HG03457 (cell line): Measurements from ENCODE around the gene TOMM5.
"Not testable (repeated sequence)": the region's sequence is repeated elsewhere in the genome, so short reads cannot be mapped to it uniquely, and the experiment has no call there.

Experiments
- ATAC-seq: cut with Tn5 transposase; IDR thresholded peaks from one replicate; pipeline ENCODE4 v1.9.1; 2021; ENCODE audit warnings: moderate number of reproducible peaks; ENCODE audit not compliant: unreplicated experiment

TOMM5 gene

DNA sequence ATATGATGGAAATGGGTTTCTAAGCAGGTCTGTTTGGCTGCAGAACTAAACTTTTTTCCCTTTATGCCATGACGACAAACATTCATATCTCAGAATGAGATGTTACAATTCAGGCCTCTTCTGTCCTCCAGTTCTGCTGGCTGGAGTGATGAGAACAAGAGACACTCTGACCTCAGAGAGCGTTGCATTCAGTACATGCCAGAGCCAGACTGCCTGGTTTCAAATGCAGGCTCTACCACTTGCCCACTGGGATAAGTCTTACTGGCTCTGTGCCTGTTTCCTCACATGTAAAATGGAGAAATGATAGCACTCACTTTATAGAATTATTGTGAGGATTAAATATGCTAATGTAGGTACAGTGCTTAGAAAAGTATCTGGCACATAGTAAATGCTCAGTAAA lies 24.8 kb upstream of the TOMM5 start:
- no peak for ATAC-seq

DNA sequence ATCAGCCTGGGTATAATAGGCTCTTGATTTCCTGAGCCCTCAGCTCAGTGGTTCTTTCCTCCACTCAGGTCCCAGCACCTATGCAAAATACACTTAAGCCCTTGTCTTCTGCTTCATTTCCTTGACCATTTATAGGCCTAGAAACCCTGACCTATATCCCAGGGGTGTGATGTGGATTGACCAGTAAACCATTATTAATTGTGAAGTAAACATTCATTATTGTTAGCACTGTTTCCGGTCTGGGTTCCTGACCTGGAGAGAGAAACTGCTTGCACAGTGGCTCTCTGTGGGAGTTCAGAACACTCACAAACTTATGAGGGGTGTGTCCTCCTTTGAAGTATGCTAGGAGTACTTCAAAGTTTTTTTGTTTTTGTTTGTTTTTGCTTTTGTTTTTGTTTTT lies 19.6 kb upstream of the TOMM5 start:
- no peak for ATAC-seq

DNA sequence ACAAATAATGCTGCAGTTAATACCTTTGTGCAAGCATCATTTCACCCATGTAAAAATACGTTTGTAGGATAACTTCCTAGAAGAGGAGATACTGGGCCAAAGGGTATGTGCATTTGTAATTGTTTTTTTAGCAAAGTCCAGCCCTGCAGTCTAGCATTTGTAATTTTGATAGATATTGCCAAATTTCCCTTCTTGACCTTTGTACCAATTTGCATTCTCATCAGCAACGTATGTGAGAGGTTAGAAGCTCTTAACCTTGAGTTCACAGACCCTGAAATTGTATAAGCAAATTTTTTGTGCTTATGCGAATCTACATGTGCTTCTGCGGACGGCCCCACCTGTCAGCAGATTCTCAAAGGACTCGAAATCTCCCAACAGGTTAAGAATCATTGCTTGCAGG lies 18.6 kb upstream of the TOMM5 start:
- no peak for ATAC-seq

DNA sequence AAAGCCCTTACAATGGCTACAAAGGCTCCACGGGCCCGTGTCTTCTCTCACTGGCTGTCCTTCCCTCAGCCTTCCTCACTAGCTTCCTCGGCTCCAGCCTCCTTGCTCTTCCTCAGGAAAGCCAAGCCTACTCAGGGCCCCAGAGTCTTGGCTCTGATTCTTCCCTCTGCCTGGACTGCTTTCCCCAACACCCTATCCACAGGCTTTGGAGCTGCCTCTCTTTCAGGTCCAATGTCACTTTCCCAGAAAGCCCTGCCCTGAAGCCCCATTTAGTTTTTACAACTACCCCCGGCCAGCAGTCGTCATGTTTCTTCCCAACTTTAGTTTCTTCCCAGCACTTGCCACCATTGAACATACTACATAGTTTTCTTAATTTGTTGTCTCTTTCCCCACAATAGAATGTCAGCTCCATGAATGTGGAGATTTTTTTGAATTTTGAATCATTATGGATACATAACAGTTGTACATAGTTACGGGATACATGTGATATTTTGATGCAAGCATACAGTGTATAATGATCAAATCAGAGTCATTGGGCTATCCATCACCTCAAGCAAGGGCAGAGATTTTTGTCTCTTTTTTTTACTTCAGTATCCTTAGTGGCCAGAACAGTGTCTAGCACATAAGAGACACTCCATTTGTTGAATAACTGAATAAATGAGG lies 17.5 kb upstream of the TOMM5 start:
- ATAC-seq: no peak

DNA sequence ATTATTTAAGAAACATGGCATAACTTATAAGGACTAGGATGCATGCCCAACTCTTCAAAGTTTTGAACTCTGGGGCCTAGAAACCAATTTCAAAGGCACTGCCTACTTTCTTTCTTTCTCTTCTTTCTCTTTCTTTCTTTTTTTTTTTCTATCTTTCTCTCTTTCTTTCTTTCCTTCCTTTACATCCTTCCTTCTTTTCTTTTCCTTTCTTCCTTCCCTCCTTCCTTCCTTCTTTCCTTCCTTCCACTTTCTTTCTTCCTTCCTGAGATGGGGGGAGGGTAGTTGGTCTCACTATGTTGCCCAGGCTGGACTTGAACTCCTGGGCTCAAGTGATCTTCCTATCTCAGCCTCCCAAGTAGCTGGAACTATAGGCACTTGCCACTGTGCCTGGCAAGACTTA lies 15.9 kb upstream of the TOMM5 start:
- ATAC-seq: no peak

DNA sequence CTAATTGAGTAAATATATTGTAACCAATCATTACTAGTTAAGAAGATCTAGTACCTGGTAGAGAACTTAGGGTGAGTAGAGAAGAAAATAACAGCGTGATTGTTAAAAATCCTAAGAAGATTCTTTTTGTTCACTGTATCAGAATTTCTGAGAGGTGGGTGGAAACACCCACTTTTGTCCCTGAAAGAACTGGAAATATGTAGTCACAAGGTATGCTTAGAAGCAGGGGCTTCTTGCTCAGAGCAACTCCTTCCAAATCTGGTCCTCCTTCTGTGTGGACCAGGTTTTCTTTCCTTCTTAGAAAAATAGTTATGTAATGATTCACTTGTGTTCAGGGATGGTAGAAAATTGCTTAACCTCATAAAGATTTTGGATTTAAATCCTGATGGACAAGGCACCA lies 11.9 kb upstream of the TOMM5 start:
- ATAC-seq: no peak

DNA sequence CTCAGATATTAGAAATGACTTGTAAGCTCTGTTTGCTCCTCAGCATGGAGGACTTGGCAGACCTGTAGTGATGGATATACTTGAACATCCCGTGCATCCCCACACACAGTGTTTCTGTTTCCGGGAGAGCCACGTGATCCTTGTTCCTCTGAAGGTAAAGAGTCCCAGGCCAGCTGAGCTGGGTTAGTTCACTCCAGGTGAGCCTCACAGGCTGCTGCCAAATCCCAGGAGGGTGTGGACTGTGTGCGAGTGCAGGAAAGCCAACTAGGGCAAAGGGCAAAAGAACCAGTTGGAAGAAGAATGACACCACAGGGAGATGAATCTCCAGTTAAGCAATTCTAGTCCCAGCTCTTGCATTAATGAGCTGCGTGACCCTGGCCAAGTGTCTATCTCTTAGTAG lies 10.4 kb upstream of the TOMM5 start:
- no peak for ATAC-seq

DNA sequence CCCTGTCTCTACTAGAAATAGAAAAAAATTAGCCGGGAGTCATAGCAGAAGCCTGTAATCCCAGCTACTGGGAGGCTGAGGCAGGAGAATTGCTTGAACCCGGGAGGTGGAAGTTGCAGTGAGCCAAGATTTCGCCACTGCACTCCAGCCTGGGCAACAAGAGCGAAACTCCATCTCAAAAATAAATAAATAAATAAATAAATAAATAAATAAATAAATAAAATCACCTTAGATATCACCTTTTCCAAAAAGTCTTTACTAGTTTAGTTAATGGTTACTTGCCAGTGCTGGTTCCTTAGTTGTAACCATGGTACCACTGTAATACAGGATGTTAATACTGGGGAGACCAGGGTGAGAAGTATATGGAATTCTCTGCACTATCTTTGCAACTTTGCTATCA lies 9.7 kb upstream of the TOMM5 start:
- ATAC-seq: not testable (repeated sequence)

DNA sequence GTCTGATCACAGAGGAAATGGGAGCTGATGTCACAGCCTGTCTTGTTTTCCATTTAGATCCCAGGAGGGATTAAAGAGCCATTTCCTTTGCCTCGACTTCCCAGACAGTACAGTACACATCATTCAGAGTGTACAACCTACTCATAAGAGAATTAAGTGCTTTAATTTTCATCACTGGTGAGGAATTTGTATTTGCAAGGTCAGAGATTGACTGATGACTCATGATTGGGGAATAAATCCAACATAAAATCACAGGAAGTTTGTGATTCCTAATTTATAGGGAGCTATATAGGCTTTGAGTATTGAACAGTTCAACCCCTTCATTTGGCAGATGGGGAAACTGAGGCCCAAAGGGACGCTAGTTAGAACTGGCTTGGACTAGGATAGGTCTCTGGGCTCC lies 4.1 kb upstream of the TOMM5 start:
- ATAC-seq: no peak

DNA sequence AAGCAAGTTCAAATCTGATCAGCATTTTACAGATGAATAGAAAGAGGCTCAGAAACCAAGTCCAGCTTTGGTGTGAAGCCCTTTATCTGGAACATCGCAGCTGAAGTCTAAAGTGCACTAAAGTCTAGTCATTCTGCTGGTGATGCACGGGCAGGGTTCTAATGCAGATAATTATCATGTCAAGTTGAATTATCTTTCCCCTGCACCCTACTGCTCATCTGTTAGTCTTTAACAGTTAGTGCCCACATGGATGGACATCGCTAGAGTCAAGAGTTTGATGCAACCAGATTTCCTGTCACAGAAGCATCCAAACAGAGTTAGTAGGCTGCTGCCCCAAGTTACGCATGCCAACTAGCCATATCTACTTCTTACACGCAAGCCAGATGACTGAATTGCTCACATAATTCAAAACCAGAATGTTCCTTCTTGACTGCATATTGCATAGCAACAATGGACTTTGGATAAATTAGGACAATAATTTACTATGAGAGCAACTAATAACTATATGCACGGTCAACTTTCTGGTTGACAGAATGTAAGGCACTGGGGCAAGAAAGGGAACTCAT lies 1.6 kb upstream of the TOMM5 start:
- ATAC-seq: no peak

DNA sequence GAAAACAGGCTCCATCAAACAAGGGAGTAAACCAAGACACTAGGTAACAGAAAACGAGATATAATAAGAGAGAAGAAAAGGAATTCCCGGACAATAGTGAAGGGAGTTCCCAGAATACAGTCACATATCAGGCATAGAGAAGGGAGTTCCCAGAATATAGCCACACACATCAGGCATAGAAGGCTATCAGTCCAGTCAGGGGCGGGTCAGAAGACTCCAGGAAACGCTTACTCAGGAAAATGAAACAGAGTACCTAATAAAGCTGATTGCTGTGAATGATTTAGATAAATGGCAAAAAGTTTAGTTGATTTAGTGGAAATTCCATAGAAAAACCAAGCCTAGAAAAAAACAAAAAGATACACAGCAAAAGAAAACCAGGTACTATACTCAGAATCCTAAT lies 4.9 kb downstream of the TOMM5 start:
- no peak for ATAC-seq

DNA sequence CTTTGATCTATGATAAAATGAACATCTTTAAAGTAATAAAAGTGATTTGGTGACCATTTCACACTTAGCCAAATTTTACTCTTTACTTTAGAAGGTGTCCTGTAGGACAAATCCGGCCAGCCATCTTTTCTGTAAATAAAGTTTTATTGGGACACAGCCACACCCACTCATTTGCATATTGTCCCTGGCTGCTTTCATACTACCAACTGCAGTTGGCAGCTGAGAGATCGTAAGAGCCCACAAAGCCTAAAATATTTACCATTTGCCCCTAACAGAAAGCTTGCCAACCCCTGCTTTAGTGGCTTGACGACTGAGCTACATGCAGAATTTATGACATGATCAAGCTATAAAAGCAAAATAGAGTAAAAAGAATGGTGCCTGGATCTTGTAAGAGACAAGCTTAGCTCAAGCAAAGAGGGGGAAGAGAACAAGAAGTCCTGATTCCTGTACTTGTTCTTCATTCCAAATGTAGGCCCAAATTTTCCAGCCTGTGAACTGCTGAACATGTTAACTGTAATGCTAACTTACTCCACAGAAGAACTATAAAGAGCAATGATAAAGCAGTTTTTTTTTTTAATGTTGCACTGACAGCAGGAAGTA lies 8.8 kb downstream of the TOMM5 start:
- no peak for ATAC-seq

DNA sequence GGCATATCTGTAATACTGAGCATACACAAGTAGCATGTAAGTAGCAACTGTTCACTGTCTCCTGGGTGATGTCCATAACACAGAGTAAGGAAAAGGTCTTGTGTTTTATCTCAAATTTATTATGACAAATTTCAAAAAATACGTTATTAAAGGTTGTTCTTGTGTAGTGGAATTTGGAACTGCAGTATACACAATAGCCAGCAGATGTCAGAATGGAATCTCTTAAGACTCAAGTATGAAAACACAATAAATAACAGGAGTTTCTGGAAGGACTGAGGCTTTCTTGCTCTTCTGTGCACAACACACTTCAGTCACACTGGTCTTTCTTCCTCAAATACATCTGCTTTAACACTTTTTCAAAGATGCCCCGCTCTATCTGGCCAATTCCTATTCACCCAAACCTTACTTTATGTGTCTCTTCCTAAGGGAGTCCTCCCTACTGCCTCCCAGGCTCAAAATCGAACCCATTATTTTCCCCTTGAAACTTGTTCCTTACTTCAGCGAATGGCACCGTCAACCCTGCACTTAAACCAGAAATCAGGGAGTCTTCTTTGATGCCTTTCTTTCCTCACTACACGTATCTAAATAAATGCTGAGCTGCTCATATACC lies 9.7 kb downstream of the TOMM5 start:
- ATAC-seq: no peak

DNA sequence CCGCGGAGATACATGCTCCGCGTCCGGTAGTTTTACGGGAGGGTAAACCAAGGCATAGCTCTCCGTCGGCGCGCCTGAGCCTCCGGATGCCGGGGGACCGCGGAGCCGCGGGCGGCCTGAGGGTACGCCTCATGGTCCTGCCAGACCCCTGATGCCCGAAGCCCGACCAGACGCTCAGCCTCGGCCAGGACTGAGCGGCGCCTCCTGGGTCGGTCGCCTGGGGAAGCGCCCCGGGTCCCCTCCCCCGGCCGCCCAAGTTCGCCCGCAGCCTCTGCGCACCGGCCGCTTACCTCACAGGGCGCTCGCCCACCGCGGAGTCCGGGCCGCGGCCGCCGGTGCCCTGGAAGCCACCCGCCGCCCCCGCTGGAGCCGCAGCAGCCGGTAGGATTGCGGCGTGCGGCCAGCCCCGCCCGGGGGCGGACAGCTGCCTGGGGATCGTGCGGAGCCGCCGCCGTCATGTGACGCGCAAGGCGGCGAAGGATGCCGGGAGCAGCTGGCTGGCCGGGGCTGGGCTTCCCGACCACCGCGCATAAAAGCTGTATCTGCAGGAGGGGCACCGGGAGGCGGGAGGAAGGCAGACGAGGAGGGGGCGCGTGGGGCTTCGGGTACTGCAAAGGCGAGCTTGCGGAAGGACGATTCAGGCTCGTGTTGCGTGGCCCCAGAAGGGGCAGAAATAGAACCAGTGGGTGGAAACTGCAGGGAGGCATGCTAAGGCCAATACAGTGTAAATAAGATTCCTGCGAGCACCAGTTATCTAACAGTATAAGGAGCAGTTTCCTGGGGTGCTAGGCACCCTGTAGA lies 16.3 kb downstream of the TOMM5 start, which contains the start of gene FBXO10:
Gene FBXO10, minus strand, starts transcription at position 460 of the 801 bp plus-strand sequence. CDS start 34,612 bp downstream, outside the sequence.
- peak; percentile 46 for ATAC-seq

DNA sequence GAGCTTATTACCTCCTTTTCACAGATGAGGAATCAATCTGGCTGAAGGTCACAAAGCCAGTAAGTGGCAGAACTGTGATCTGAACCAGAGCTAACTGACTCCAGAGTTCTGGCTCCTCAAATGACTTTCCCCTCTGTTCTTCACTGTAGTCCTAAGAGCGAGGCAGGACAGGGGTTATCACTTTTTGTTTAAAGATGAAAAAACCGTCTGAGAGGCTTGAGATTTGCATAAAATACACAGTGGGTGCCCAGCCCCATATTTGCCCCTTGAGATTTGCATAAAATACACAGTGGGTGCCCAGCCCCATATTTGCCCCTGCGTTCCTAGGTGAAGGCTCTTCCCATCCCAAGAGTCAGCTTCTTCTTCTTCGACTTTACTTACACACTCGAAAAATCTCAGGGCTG lies 16.9 kb downstream of the TOMM5 start:
- peak; percentile 34 for ATAC-seq

DNA sequence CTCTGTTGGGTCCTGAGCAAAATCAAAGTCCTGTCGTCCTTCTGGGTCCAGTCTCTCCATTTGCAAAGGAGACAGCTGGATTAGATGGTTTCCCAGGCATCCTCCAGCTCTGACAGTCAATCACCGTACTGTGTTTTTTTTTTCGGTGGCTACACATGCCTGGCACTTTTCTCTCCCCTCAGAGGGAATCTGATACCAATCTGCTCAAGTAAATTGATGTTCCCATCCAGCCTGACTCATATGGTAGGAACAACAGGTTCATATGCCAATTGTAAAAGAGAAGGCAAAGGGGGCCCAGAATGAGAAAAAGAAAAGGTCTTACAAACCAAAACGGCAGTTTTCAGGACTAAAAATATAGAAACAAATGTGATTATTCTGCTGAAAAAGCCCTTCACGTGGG lies 17.4 kb downstream of the TOMM5 start:
- no peak for ATAC-seq

DNA sequence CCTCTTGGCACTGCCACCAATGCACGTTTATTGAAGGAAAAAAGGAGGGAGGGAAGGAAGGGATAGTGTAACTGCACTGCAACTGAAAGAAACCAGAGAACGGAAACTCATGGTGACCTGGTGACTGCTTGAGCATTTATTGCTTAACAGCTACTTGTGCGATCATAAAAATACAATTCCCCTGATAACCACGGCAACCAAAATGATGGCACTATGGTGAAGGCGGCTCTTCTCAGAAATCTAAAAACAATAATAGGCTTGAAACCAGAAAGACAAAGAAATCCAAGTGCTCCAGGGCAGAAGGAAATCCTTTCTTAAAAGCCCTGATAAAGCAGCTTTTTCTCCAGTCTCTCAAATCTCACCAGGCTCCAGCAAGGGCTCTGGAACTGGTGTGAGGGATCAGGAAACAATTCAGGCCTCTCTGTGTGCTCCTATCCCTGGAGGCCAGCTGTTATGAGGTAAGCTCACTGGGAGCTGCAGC lies 18.1 kb downstream of the TOMM5 start:
- no peak for ATAC-seq

DNA sequence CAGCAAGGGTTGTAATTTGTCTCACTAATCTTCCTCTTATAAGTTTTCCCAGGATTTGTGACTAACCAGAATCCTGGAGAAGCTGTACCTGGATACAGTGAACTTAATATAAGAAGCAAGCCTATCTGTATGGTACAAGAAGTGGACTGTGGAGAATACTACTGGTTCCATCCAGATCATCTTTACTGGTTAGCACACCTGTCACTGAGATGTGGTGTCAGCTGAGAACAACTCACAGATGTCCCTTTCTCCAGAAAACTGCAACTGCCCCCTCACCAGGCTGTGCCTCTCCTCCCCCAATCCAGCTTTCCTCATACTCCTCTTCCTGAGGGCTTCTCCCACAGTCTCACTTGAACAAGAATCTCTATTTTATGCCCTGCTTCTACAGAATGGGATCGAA lies 21.1 kb downstream of the TOMM5 start:
- no peak for ATAC-seq

DNA sequence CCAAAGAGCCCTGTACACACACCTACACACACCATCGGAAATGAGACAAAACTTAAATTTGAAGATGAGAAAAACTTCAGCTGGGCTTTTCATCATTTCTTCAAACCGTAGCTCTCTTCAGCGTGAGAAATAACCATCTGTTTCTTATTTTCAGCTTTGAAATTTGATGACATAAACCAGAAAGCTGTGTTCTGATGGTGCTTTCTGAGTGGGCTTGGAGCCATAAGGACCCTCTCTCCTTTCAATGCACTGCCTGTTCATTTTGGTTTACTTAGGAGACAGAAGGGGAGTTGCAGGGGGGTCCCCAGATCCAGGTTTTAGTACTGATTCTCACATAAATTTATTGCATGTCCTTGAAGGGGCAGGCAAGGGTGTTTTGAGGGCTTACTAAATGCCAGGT lies 25.7 kb downstream of the TOMM5 start:
- no peak for ATAC-seq

DNA sequence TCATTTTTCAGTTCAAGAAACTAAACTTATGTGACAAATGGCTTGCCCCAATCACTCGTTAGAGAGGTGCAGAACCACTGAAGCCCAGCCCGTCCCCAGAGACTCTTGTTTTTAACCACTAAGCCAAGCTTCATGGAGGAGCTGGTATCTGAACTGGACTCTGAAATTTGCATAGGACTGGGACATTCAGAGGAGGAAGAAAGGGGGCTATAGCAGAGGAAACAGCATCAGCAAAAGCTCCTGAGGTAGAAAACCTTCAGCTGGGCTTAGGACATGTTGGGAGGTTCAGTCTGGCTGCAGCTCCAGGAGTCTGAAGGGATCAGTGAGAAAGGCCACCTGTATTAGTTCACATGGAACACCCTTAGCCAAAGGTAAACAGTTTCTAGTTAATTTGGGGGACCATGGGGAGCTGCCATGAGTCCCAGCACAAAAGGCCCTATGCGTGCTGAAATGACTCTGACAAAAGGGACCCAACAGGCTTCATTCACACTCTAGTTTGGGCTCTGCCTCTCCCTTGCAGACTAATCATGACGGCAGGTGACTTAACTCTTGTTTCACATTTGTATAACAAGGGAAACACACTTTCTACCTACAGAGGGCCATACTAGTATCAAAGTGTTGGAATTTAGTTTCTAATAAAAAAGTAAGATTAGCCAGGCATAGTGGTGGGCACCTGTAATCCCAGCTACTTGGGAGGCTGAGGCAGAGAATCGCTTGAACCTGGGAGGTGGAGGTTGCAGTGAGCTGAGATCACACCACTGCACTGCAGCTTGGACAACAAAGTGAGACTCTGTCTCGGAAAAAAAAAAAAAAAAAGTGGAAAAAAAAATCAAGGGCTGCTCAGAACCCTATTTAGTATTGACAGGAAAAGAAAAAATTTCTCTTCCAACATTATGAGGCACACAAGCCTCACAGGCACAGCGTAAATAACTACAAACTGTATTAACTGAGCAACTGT lies 26.5 kb downstream of the TOMM5 start:
- no peak for ATAC-seq
